Epidermal melanocyte (primary cell): ENCODE measurements around the gene STYXL1.

ENCODE experiments used
- DNase-seq: peaks from one replicate; pipeline ENCODE4 v3.0.0; 2011; ENCODE audit warnings: low spot score; ENCODE audit not compliant: insufficient read length

STYXL1 gene

DNA sequence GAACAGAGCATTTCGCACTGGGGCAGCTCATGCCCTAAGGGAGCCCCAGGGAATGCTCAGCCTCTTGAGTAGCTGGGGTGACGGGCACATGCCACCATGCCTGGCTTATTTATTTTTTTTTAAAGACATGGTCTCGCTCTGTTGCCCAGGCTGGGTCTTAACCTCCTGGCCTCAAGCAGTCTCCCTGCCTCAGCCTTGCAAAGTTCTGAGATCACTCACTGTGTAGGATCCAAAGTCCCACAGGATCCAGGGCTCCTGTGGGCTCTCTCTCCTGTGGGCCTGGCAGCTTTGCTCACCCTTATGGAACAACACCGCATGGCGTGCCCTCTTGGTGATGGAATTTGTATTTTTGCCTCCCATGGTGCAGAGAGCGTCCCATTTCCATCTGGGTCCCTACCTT lies 87.4 kb downstream of the STYXL1 start:
- no peak for DNase-seq

DNA sequence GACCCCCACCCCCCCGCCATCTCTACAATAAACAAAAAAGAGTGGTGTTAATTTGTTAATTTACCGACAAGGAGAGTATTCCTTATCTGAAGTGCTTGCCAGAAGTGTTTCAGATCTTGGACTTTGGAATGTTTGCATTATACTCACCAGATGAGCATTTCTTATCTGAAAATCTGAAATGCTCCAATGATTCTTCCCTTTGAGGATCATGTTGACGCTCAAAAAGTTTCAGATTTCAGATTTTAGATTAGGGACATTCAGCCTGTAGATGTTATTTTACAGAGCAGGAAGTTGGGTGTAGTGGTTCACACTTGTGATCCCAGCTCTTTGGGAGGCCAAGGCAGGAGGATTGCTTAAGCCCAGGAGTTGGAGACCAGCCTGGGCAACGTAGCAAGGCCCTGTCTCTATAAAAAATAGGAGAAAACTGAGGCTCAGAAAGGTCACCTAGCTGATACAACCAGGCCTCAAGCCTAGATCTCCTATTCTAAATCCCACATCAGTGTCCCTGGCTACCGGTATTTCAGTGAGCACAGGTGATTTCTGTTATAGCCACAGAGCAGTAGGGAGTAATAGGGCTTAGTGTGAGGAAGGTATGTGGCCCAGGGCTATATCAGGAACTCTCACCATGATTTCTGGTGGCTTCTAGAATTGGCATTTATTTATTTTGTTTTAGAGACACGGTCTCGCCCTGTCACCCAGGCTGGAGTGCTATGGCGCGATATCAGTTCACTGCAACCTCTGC lies 88.8 kb downstream of the STYXL1 start:
- no peak for DNase-seq

DNA sequence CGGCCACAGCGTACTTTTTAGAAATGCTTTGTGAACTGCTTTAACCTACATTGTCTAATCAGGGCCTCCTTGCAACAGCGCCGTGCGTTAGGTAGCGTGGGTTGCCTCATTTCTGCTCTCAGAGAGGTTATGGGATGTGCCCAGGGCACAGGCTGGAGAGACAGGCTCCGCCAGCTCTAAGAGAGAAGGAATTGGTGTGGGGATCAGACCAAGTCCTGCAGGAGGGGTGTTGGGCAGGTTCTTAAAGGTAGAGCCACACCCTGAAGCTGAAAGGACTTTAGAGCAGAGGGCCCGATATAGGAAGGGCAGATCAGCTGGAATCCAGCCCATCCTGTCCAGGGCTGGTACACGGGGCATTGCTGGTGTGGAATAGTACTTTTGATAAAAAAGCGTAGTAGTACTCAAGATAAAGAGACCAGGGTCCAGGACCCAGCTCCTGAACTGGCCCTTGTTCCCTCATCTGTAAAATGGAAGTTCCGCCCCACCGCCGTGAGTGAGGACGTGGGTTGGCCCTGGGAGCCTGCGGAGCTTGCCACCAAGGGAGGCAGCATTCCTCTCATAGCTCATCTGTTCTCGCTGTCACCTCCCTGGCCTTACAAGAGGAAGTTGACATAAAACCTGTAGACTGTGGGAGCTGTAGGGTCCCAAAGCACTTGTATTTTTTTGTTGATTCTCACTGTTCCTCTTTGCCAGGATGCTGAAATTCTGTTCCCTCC lies 90.6 kb downstream of the STYXL1 start:
- DNase-seq = no peak

DNA sequence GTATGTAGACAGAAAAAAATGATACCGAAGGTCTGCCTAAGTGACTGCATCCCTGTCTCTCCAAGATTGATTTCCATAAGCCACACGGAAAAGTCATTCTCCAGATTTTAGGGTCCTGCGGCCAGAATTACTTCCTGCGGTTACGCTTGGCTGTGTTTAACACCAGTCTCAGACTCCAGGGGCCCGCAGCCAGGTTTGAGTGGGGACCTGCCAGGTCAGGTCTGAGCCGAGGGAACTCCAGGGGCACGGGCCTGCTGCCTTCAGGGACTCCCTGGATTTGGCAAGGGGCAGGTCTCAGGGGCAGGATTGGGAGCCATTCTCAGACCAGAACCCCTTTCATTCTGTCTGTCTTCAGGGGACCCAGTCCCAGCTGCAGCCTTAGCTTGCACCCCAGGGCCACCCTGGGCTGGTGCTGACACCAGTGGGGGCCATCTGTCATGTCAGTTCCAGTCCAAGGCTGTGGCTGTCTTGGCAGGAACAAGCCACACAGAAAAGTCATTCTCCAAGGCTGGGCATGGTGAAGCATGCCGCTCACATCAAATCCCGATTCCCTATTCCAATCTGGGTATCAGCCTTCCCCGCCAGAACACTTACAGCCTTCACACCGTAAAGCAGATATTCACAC lies 92.4 kb downstream of the STYXL1 start:
- no peak for DNase-seq

DNA sequence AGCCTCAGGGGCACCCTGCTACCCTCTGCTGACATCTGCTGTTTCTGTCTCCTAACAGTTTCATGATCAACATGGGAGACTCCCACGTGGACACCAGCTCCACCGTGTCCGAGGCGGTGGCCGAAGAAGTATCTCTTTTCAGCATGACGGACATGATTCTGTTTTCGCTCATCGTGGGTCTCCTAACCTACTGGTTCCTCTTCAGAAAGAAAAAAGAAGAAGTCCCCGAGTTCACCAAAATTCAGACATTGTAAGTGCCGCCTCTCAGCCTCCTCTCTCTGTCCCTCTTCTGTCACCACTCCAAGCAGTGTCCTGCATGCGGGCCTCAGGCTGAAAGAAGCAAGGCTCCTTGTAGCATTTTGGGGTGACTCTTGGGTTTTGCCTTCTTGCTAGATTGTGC lies 93.9 kb downstream of the STYXL1 start:
- no peak for DNase-seq

DNA sequence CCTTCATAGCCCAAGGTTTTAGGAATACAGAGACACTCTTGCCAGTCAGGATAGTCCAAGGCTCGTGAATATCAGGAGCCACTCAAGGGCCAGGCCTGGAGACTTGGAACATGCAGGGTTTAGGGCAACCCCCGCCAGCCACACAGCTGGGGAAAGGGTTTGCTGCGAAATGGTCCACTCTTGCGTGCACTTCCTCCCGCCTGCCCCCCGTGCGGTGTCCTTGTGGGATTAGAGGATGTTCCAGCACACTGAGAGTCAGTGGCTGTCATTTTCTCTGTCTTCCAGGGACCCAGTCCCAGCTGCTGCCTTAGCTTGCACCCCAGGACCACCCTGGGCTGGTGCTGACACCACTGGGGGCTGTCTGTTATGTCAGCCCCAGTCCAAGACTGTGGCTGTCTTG lies 94.4 kb downstream of the STYXL1 start:
- no peak for DNase-seq

DNA sequence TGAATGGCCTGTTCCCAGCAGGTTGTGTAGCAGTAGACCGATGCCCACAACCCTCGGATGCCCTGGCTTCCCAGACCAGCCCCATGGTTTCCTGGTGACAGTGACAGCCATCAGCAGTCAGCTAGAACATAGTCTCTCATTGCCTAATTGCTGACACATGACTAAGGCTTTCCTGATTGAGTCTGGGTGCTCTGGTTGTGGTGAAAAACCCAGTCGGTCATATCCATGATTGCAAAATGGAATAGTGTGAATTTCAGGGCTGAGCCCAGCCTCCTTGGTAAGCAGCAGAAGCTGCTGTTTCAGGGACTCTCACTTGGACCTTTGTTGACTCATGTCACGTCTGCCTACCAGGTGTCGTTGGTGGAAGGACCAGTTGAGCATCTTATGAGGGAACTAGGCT lies 96.3 kb downstream of the STYXL1 start:
- DNase-seq = no peak

DNA sequence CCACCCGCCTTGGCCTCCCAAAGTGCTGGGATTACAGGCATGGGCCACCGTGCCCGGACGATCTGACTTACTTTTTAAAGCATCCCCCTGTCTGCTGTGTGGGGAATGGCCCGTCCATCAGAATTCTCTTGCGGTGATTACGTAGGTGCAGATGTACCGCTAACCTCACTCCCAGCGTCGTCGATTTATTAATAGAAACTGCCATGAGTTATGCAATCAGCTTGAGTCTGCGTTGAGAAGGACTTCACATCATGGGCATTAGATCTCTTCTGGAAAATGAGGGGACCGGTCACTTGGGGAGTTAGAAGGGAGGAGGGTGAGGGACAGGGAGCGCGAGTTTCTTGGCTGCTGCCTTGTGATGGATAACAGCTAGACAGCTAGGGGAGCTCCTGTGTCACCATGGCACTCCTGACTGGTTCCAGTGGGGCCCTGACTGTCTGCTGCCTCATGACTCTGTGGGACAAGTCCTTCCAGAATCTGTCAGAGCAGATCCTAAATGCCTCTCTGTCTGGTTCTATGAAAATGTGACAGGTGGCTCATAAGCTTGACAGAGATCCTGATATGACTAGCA lies 97.6 kb downstream of the STYXL1 start:
- DNase-seq = no peak

DNA sequence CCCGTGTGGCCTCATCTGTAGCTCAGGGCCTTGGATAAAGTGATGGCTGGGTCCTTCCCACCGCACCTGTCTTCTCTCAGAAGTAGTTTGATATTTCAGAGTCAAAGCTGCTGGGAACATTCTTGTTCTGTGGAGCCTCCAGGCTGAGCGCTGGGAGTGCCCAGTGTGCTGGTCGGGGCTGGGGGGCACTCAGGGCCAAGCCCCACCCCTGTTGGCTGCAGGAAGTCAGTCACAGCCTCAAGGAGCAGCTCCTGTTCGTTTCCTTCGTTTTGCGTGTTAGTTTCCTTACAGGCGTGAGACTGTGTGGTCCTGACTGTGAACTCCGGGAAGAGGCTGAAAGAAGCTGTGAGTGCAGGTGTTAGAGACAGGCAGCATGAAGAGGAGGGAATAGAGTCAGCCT lies 99.6 kb downstream of the STYXL1 start:
- no peak for DNase-seq
